CD14-positive monocyte (primary cell): Measurements from ENCODE around the gene MLLT10. TPM values are rescaled to one million over a fixed set of nuclear protein-coding genes. Genes with fewer than 3 reads are reported as not detected.

Experiments used
- DNase-seq, 3 donors: peaks; one replicate each; pipeline ENCODE4 v3.0.0-alpha.2; 2011 to 2022
- H2AFZ ChIP-seq: 2 replicates; pipeline ENCODE4 v1.6.0; 2012; ENCODE audit warnings: mild to moderate bottlenecking, low read depth, low read length, inconsistent platforms; ENCODE audit not compliant: insufficient read depth, poor library complexity, severe bottlenecking
- H3K27ac ChIP-seq, 2 donors: 1 replicate in 1 of 2; 2 replicates in 1 of 2; pipeline ENCODE4 v1.5.1; 2012 to 2013; ENCODE audit warnings: low read length in 2 of 2, control low read depth in 1 of 2, inconsistent platforms in 1 of 2, low read depth in 1 of 2, mild to moderate bottlenecking in 1 of 2
- H3K27me3 ChIP-seq, 2 donors: one replicate each; pipeline versions ENCODE4 v1.6.0 to v1.6.1; 2011 to 2013; ENCODE audit warnings: low read length in 2 of 2; ENCODE audit not compliant: control insufficient read depth in 2 of 2, insufficient read depth in 2 of 2
- H3K36me3 ChIP-seq, 2 donors: replicated peaks in 1 of 2; 1 replicate in 1 of 2; 2 replicates in 1 of 2; pipeline versions ENCODE4 v1.5.1 to v1.6.1; 2012 to 2013; ENCODE audit warnings: low read length in 2 of 2, control low read depth in 1 of 2, inconsistent platforms in 1 of 2, mild to moderate bottlenecking in 1 of 2; ENCODE audit not compliant: insufficient read depth in 2 of 2, control insufficient read depth in 1 of 2
- H3K4me1 ChIP-seq, 2 donors: 1 replicate in 1 of 2; 2 replicates in 1 of 2; pipeline versions ENCODE4 v1.5.1 to v1.6.1; 2012 to 2013; ENCODE audit warnings: low read length in 2 of 2, control low read depth in 1 of 2, inconsistent platforms in 1 of 2, mild to moderate bottlenecking in 1 of 2, moderate library complexity in 1 of 2; ENCODE audit not compliant: insufficient read depth in 2 of 2, control insufficient read depth in 1 of 2
- H3K4me2 ChIP-seq: replicated peaks from 2 replicates; pipeline ENCODE3; 2012; ENCODE audit warnings: low read length, moderate library complexity, mild to moderate bottlenecking; ENCODE audit not compliant: poor library complexity, severe bottlenecking; ENCODE audit errors: extremely low read depth
- H3K4me3 ChIP-seq, 3 experiments: fragments of 200-600 bp in 1 of 3; sonication (generic) in 1 of 3; replicated peaks in 1 of 3; 1 replicate in 2 of 3; 2 replicates in 1 of 3; pipeline ENCODE4 v1.5.1; 2011 to 2013; ENCODE audit warnings: low read length in 3 of 3, mild to moderate bottlenecking in 3 of 3, control low read depth in 2 of 3, low read depth in 2 of 3, inconsistent platforms in 1 of 3, moderate library complexity in 1 of 3
- H3K79me2 ChIP-seq: 2 replicates; pipeline ENCODE4 v1.6.0; 2012; ENCODE audit warnings: mild to moderate bottlenecking, control low read depth, inconsistent platforms, low read length, moderate library complexity; ENCODE audit not compliant: insufficient read depth
- H3K9ac ChIP-seq: 2 replicates; pipeline ENCODE4 v1.6.0; 2017; ENCODE audit warnings: low read length, mild to moderate bottlenecking; ENCODE audit not compliant: insufficient read depth, poor library complexity, severe bottlenecking
- H3K9me3 ChIP-seq, 2 donors: replicated peaks in 1 of 2; 1 replicate in 1 of 2; 2 replicates in 1 of 2; pipeline versions ENCODE4 v1.5.1 to v1.6.1; 2012 to 2013; ENCODE audit warnings: low read length in 2 of 2, control low read depth in 1 of 2; ENCODE audit not compliant: control insufficient read depth in 1 of 2, insufficient read depth in 1 of 2
- H4K20me1 ChIP-seq: 2 replicates; pipeline ENCODE4 v1.6.0; 2012; ENCODE audit warnings: mild to moderate bottlenecking, low read length, control low read depth, moderate library complexity; ENCODE audit not compliant: insufficient read depth
- H3K27ac Mint-ChIP-seq, 7 donors: one replicate each; pipeline ENCODE4 v1.8.0; 2020; ENCODE audit warnings: mild to moderate bottlenecking in 7 of 7, mixed read lengths in 7 of 7, moderate library complexity in 6 of 7, inconsistent platforms in 2 of 7
- H3K27me3 Mint-ChIP-seq, 3 donors: one replicate each; pipeline ENCODE4 v1.8.0; 2021 to 2022; ENCODE audit warnings: low read depth in 3 of 3, mild to moderate bottlenecking in 3 of 3, mixed read lengths in 3 of 3, moderate library complexity in 3 of 3, inconsistent platforms in 1 of 3
- H3K36me3 Mint-ChIP-seq, 2 donors: one replicate each; pipeline ENCODE4 v1.8.0; 2020; ENCODE audit warnings: mixed read lengths in 2 of 2, inconsistent platforms in 1 of 2, mild to moderate bottlenecking in 1 of 2
- H3K4me1 Mint-ChIP-seq: one replicate; pipeline ENCODE4 v1.8.0; 2020; ENCODE audit warnings: mild to moderate bottlenecking, mixed read lengths
- H3K4me3 Mint-ChIP-seq, 2 donors: one replicate each; pipeline ENCODE4 v1.8.0; 2020; ENCODE audit warnings: mild to moderate bottlenecking in 2 of 2, mixed read lengths in 2 of 2, moderate library complexity in 1 of 2
- H3K9me3 Mint-ChIP-seq, 7 donors: one replicate each; pipeline ENCODE4 v1.8.0; 2020 to 2022; ENCODE audit warnings: mixed read lengths in 7 of 7, mild to moderate bottlenecking in 6 of 7, moderate library complexity in 6 of 7, inconsistent platforms in 2 of 7
- CTCF ChIP-seq: fragments of 200-600 bp; IDR thresholded peaks from one replicate; pipeline ENCODE4 v1.8.0; 2022; ENCODE audit warnings: antibody characterized with exemption, mild to moderate bottlenecking
- WGBS: methylation state at CpG from one replicate; pipeline ENCODE4 v1.1.5; 2013; ENCODE audit warnings: missing lambda C conversion rate; ENCODE audit not compliant: insufficient coverage; 5-methylcytosine and 5-hydroxymethylcytosine counted together
- intact Hi-C, 2 donors: fragments of 100-400 bp; cut with micrococcal nuclease; formaldehyde crosslinking; loops; one replicate each; pipeline versions ENCODE4 v1.15.0 to v1.15.1; 2023
- polyA plus RNA-seq, 3 donors: library from polyadenylated mRNA; depleted of rRNA in 1 of 3; unstranded in 2 of 3; stranded (reverse) in 1 of 3; fragments of 300-500 nt in 2 of 3; fragments of >200 nt in 1 of 3; fragmentation: Illumina TruSeq in 2 of 3; gene quantifications; 1 replicate in 2 of 3; 2 replicates in 1 of 3; pipeline ENCODE4 v1.2.3, GENCODE V29; 2012 to 2021

The MLLT10 gene
- polyA plus RNA-seq, 3 donors = 4.9 to 39.1 (median 7.5) TPM

GRCh38 chr10:21527598-21528235 lies 6.3 kb upstream of the MLLT10 start:
- H3K4me1 ChIP-seq = peaks cover 16 to 42% of the 10 kb centered on the region in 2 donors
- DNase-seq = no peak
- H3K9me3 ChIP-seq = no peaks in the 10 kb centered on the region
- peak overlapping the region; percentile 62 to 92 (median 89) for H3K4me3 ChIP-seq
- peak overlapping the region; percentile 91 for H2AFZ ChIP-seq
- H4K20me1 ChIP-seq = no peaks in the 10 kb centered on the region
- H3K27ac ChIP-seq = peak overlapping the region; percentile 81 to 84
- H3K4me3 Mint-ChIP-seq = peak overlapping the region; percentile 90 to 96
- H3K36me3 ChIP-seq = no peaks in the 10 kb centered on the region
- H3K9ac ChIP-seq = peak overlapping the region; percentile 76
- TF ChIP-seq CTCF = no peak
- WGBS = no CpG with 5 or more reads among the region's 18 CpGs
- H3K27ac Mint-ChIP-seq = peak overlapping the region; percentile 25 to 86 (median 74)
- no peaks in the 10 kb centered on the region for H3K9me3 Mint-ChIP-seq
- no peaks in the 10 kb centered on the region for H3K36me3 Mint-ChIP-seq
- intact Hi-C loops = no loop called here
- peaks cover 0 to 5% (median 0%) of the 10 kb centered on the region in 3 donors for H3K27me3 Mint-ChIP-seq
- peaks cover 5% of the 10 kb centered on the region for H3K79me2 ChIP-seq
- H3K4me2 ChIP-seq = peak overlapping the region; percentile 99
- no peaks in the 10 kb centered on the region for H3K27me3 ChIP-seq
- peaks cover 30% of the 10 kb centered on the region for H3K4me1 Mint-ChIP-seq

- intact Hi-C loops = no loop called here
- peaks cover 23 to 49% of the 10 kb centered on the region in 2 donors for H3K4me1 ChIP-seq
- H3K27ac ChIP-seq = no peak overlapping the region
- no peak overlapping the region for H3K9ac ChIP-seq
- Mint-ChIP-seq H3K9me3 (peaks cover 0 to 1% (median 0%) of the 10 kb centered on the region in 7 donors), H3K27ac (peak overlapping the region in 1 of 7 donors; percentile 59), H3K36me3 (no peaks in the 10 kb centered on the region), H3K4me1 (peaks cover 37% of the 10 kb centered on the region), H3K27me3 (peaks cover 0 to 5% (median 0%) of the 10 kb centered on the region in 3 donors), H3K4me3 (peak overlapping the region; percentile 90 to 96)
- no CpG with 5 or more reads among the region's 8 CpGs for WGBS
- H3K4me2 ChIP-seq = peak overlapping the region; percentile 99
- H4K20me1 ChIP-seq = no peaks in the 10 kb centered on the region
- no peaks in the 10 kb centered on the region for H3K9me3 ChIP-seq
- H3K27me3 ChIP-seq = no peaks in the 10 kb centered on the region
- TF ChIP-seq CTCF = no peak
- peaks cover 5% of the 10 kb centered on the region for H3K79me2 ChIP-seq
- no peak for DNase-seq
- no peak overlapping the region for H2AFZ ChIP-seq
- peak overlapping the region in 2 of 3 experiments; percentile 89 to 92 for H3K4me3 ChIP-seq
- H3K36me3 ChIP-seq = no peaks in the 10 kb centered on the region
These were observed 5.6 kb upstream of the MLLT10 start for GRCh38 chr10:21528236-21529031.
